Measurements from ENCODE around the gene CDAN1.

Gene CDAN1

DNA sequence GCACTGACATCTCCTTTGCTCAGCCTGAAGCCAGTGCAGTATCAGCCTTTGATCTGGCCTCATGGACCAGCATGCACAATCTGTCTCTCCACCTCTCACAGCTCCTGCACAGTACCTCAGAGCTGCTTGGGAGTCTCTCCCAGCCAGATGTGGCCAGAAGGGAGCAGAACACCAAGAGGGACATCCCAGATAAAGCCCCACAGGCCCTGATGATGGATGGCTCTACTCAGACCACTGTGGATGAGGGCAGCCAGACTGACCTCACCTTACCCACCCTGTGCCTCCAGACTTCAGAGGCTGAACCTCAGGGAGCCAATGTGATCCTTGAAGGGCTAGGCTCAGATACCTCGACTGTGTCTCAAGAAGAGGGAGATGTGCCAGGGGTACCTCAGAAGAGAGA, 44.4 kb downstream of the CDAN1 start:
- Histone ChIP-seq H3K27me3 (ENCODE audit: low read length) (no peaks in the 10 kb centered on the region), H2AFZ (ENCODE audit: low read depth, low read length, severe bottlenecking) (no peak overlapping the region), H3K27ac (ENCODE audit: low read depth, low read length) (no peak overlapping the region), H4K20me1 (ENCODE audit: low read depth, low read length) (no peaks in the 10 kb centered on the region), H3K9ac (ENCODE audit: low read length) (no peak overlapping the region), H3F3A (ENCODE audit: insufficient read depth) (no peaks in the 10 kb centered on the region), H3K4me3 (ENCODE audit: insufficient read depth, low read length, poor library complexity, severe bottlenecking) (no peak overlapping the region), H3K4me2 (ENCODE audit: low read depth, low read length, poor library complexity, severe bottlenecking) (no peak overlapping the region), H3K9me2 (replicated peaks; ENCODE audit: insufficient read depth, low read length) (no peaks in the 10 kb centered on the region), H3K9me3 (ENCODE audit: insufficient read depth, low read length) (no peaks in the 10 kb centered on the region), H3K79me2 (ENCODE audit: insufficient read depth, low read length) (no peaks in the 10 kb centered on the region), H3K36me3 (ENCODE audit: low read length) (no peaks in the 10 kb centered on the region)
- TF ChIP-seq, protein P1, sequence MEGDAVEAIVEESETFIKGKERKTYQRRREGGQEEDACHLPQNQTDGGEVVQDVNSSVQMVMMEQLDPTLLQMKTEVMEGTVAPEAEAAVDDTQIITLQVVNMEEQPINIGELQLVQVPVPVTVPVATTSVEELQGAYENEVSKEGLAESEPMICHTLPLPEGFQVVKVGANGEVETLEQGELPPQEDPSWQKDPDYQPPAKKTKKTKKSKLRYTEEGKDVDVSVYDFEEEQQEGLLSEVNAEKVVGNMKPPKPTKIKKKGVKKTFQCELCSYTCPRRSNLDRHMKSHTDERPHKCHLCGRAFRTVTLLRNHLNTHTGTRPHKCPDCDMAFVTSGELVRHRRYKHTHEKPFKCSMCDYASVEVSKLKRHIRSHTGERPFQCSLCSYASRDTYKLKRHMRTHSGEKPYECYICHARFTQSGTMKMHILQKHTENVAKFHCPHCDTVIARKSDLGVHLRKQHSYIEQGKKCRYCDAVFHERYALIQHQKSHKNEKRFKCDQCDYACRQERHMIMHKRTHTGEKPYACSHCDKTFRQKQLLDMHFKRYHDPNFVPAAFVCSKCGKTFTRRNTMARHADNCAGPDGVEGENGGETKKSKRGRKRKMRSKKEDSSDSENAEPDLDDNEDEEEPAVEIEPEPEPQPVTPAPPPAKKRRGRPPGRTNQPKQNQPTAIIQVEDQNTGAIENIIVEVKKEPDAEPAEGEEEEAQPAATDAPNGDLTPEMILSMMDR (IDR thresholded peaks at IDR 0.05; ENCODE audit: insufficient read depth, low read length, poor library complexity, severe bottlenecking): no peak
- no peak for TF ChIP-seq EZH2phosphoT487 (conservative IDR thresholded peaks at IDR 0.05; ENCODE audit: low read length)

DNA sequence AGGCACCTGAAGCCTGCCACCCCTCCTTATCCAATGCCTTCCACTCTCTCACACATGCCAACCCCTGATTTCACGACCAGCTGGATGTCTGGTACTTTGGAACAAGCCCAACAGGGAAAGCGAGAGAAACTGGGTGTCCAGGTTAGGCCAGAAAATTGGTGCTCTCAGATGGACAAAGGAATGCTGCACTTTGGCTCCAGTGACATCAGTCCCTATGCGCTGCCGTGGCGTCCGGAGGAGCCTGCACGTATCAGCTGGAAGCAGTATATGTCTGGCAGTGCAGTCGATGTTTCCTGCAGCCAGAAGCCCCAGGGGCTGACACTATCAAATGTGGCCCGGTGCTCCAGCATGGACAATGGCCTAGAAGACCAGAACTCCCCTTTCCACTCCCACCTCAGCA, 45.2 kb downstream of the CDAN1 start:
- Histone ChIP-seq H3K9me2 (replicated peaks; ENCODE audit: insufficient read depth, low read length) (no peaks in the 10 kb centered on the region), H3K4me3 (ENCODE audit: insufficient read depth, low read length, poor library complexity, severe bottlenecking) (no peak overlapping the region), H3K9ac (ENCODE audit: low read length) (no peak overlapping the region), H3K4me2 (ENCODE audit: low read depth, low read length, poor library complexity, severe bottlenecking) (no peak overlapping the region), H3K9me3 (ENCODE audit: insufficient read depth, low read length) (no peaks in the 10 kb centered on the region), H3K27me3 (ENCODE audit: low read length) (no peaks in the 10 kb centered on the region), H3K36me3 (ENCODE audit: low read length) (no peaks in the 10 kb centered on the region), H2AFZ (ENCODE audit: low read depth, low read length, severe bottlenecking) (no peak overlapping the region), H3K79me2 (ENCODE audit: insufficient read depth, low read length) (no peaks in the 10 kb centered on the region), H3F3A (ENCODE audit: insufficient read depth) (no peaks in the 10 kb centered on the region), H3K27ac (ENCODE audit: low read depth, low read length) (no peak overlapping the region), H4K20me1 (ENCODE audit: low read depth, low read length) (no peaks in the 10 kb centered on the region)
- no peak for TF ChIP-seq EZH2phosphoT487 (conservative IDR thresholded peaks at IDR 0.05; ENCODE audit: low read length)
- TF ChIP-seq, protein P1 (IDR thresholded peaks at IDR 0.05; ENCODE audit: insufficient read depth, low read length, poor library complexity, severe bottlenecking): no peak

DNA sequence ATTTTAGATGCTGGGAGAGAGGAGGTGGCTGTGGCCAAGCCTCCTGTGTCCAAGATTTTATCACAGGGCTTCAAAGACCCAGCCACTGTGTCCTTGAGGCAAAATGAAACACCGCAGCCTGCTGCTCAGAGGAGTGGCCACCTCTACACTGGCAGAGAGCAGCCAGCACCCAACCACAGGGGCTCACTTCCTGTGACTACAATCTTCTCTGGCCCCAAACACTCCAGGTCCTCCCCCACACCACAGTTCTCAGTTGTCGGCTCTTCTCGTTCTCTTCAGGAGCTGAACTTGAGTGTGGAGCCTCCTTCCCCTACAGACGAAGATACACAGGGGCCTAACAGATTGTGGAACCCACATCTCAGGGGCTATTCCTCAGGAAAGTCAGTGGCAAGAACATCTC, 45.6 kb downstream of the CDAN1 start:
- TF ChIP-seq, protein P1 (IDR thresholded peaks at IDR 0.05; ENCODE audit: insufficient read depth, low read length, poor library complexity, severe bottlenecking): no peak
- TF ChIP-seq EZH2phosphoT487 (conservative IDR thresholded peaks at IDR 0.05; ENCODE audit: low read length): no peak
- no peak overlapping the region for H2AFZ ChIP-seq (ENCODE audit: low read depth, low read length, severe bottlenecking)
- H3K36me3 ChIP-seq (ENCODE audit: low read length): no peaks in the 10 kb centered on the region
- H3K79me2 ChIP-seq (ENCODE audit: insufficient read depth, low read length): no peaks in the 10 kb centered on the region
- no peaks in the 10 kb centered on the region for H3K27me3 ChIP-seq (ENCODE audit: low read length)
- no peak overlapping the region for H3K4me3 ChIP-seq (ENCODE audit: insufficient read depth, low read length, poor library complexity, severe bottlenecking)
- H3K9me3 ChIP-seq (ENCODE audit: insufficient read depth, low read length): no peaks in the 10 kb centered on the region
- no peaks in the 10 kb centered on the region for H3K9me2 ChIP-seq (replicated peaks; ENCODE audit: insufficient read depth, low read length)
- H3K9ac ChIP-seq (ENCODE audit: low read length): no peak overlapping the region
- H3K27ac ChIP-seq (ENCODE audit: low read depth, low read length): no peak overlapping the region
- no peaks in the 10 kb centered on the region for H3F3A ChIP-seq (ENCODE audit: insufficient read depth)
- H3K4me2 ChIP-seq (ENCODE audit: low read depth, low read length, poor library complexity, severe bottlenecking): no peak overlapping the region
- H4K20me1 ChIP-seq (ENCODE audit: low read depth, low read length): no peaks in the 10 kb centered on the region
